NOMO-1 treated with dmso at 0.1 percent for 144 hours (cell line): ENCODE data around the gene PRKAR1A.
"Not testable (repeated sequence)": the region's sequence is repeated elsewhere in the genome, so short reads cannot be mapped to it uniquely, and the experiment has no call there.

Experiments used
- DNase-seq: peaks from one replicate; lab custom pipeline; 2025; ENCODE audit not compliant: unreplicated experiment; lab: John Stamatoyannopoulos, UW

Gene PRKAR1A

DNA sequence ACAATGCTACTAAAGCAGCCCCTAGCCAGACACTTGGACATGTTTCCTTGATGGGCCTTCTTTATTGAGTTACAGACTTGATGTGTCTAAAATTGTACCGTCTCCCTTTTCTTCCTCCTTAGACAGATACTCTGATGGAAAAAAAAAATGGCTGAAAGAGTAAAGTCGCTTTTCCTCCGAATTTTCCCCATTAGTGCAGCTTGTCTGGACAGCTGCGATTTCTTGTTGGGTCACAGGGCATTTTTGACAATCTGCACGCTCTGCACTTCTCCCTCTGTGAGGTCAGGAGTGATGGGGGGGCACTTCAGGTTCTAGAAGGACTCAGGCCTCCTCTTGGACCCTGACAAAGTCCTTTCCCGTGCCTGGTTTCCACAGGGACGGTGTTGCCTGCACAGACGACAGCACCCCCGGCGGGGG is 968 bp upstream of the PRKAR1A start:
- DNase-seq = no peak

GRCh38 chr17:68511671-68512246 is 471 bp upstream of the PRKAR1A start:
- peak; percentile 24 for DNase-seq

GRCh38 chr17:68512960-68513474 is 787 bp downstream of the PRKAR1A start:
- no peak for DNase-seq

GRCh38 chr17:68513932-68514331 is 1.7 kb downstream of the PRKAR1A start:
- no peak for DNase-seq

- no peak for DNase-seq
Observed at GRCh38 chr17:68514831-68515635, 2.8 kb downstream of the PRKAR1A start.

GRCh38 chr17:68516732-68517131 is 4.5 kb downstream of the PRKAR1A start:
- DNase-seq = no peak

- DNase-seq = not testable (repeated sequence)
Observed at GRCh38 chr17:68517605-68518004, 5.4 kb downstream of the PRKAR1A start.

GRCh38 chr17:68518063-68518815 is 6.0 kb downstream of the PRKAR1A start:
- DNase-seq = no peak

DNA sequence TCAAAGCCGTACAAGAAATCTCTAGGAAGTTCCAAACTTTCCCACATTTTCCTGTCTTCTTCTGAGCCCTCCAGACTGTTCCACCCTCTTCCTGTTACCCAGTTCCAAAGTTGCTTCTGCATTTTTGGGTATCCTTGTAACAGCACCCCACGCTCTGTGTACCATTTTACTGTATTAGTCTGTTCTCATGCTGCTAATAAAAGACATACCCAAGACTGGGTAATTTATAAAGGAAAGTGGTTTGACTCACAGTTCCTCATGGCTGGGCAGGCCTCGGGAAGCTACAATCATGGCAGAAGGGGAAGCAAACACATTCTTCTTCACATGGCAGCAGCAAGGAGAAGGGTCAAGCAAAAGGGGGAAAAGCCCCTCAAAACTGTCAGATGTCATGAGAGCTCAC is 6.8 kb downstream of the PRKAR1A start:
- not testable (repeated sequence) for DNase-seq

DNA sequence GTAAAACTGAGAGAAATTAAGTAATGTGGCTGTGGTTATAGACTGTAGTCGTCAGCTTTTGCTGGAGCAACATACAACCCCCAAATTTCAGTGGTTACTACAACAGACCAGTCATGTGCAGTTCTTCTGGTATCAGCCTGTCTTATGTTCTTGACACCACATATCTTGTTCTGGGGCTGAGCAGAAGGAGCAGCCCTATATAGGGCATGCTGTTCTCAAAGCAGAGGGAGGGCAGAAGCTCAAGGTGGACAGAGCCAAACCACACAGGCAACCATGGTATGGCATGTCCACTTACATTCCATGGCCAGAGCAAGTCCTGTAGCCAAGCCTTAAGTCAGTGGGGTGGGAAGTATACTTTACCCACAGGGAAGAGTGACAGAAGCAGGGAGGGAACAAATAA is 7.7 kb downstream of the PRKAR1A start:
- no peak for DNase-seq

DNA sequence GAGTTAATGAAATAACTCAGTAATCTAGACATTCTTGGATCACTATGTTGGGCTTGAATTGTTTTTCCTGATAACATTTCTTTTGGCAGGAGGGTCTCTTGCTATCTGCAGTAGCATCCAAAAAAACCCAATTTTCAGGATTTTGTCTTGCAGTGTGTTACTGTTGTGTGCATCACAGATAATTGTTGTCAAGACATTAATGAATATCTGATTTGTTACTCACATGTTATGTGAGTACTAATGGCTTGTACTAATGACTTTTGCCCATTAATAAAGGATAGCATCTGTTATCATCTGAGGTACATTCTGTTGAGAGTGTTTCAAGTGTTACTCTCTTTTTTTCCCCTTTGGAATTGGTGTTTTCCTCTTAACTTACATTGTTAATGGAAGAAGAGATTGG is 10.0 kb downstream of the PRKAR1A start:
- no peak for DNase-seq

DNA sequence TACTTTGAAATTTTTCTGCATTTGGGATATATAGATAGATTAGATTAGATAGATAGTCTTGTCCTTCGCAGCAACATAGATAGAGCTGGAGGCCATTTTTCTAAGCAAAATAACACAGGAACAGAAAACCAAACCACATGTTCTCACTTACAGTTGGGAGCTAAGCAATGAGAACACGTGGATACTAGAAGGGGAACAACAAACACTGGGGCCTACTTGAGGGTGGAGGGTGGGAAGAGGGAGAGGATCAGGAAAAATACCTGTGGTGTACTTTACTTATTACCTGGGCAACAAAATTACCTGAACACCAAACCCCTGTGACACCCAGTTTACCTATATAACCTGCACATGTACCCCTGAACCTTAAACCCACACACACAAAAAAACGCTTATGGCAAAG is 14.3 kb downstream of the PRKAR1A start:
- no peak for DNase-seq

- DNase-seq = no peak
Observed at GRCh38 chr17:68527314-68527713, 15.1 kb downstream of the PRKAR1A start.

- no peak for DNase-seq
Observed at GRCh38 chr17:68531252-68531651, 19.0 kb downstream of the PRKAR1A start.

DNA sequence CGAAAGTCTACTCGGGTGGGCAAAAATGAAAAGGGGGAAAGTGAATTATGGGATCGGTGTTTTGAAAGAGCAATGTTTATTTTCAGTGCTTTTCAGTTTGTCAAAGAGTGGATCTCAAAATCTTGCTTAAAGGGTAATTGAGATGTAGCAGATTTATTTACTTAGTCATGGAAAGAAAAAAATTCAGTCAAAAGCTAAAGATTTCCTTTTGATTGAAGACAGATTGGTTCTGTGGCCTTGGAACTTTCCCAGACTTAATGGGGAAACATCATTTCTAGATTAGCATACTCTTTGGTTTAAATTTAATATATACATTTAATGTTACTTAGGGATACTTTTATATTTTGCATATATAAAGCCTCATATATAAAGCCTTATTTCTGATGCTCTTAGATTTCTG is 20.6 kb downstream of the PRKAR1A start:
- no peak for DNase-seq

GRCh38 chr17:68533887-68534694 is 21.9 kb downstream of the PRKAR1A start:
- no peak for DNase-seq

GRCh38 chr17:68534695-68535088 is 22.5 kb downstream of the PRKAR1A start:
- no peak for DNase-seq

GRCh38 chr17:68535922-68536321 is 23.7 kb downstream of the PRKAR1A start:
- DNase-seq = no peak

DNA sequence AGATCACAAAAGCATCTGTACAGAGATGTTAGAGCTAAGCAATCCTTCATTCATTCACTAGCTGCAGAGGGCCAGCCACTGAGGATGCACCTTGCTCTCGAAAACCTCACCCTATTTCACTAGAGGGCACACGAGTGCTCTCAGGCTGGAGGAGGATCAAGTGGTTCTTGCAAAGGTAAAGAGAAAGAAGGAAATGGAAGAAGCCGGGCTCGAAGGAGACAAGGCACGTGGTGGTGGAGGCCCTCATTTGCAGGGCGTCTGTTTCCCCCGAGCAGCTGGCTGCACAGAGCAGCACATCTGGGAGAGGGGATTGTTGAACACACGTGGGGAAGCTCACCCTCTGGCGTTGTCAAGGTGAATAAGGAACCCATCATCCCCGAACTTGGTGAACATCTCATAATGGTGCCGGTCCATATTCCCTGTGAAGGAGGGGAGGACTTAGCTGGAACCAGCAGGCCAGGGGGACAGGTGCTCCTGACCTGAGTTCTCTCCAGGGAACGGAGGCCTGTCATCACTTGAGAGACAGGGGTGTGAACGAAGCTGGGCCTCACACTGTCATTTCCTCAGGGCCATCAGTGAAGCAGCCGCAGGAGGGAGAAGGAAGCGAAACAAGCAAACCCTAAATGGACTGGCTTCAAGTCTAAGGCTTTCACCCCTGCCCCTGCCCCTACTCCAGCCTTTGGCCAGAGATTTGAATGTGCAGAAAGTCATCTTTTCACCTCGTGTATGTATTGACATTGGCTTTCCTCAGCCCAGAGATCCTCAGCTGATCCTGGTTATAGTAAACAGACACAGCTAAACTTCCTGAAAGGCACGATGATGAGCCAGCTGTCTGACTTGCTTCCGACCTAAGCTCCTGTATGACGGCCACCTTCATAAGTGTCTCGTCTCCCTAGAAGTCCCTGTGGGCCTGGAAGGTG is 27.6 kb downstream of the PRKAR1A start:
- peak; percentile 68 for DNase-seq

DNA sequence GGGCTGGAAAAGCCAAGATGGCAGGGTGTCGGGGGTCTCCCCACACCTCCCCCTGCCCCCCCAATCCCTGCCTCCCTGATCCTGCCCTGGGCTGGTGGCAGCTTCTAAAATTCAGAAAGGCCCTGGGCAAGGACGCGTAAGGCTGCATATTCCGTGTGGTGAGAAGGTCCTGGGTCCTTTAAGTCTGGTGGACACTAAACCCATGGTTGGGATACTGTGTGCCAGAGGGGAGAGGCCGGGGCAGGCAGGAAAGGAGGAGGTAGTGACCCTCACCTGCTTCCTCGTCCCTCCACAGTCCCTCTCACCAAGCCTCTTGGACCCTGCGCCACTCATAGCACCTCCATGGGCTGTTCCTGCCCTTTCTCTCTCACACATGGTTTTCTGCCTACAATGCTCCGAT is 28.8 kb downstream of the PRKAR1A start:
- DNase-seq = no peak
